Amygdala (tissue), 56 donors: ENCODE data around the gene TRPC1.
A peak's percentile ranks its signal among the peaks of the same experiment; 100 is the strongest.

Source experiments
- DNase-seq, 56 donors: peaks; one replicate each; lab custom pipeline; 2025; lab: John Stamatoyannopoulos, UW

The TRPC1 gene

GRCh38 chr3:142828703-142829305 lies 105.0 kb downstream of the TRPC1 start:
- DNase-seq: peak in 50 of 56 donors; percentile 3 to 85 (median 34)

- no peak for DNase-seq
Observed at GRCh38 chr3:142837526-142837925, 113.7 kb downstream of the TRPC1 start.

GRCh38 chr3:142839831-142840230 lies 116.0 kb downstream of the TRPC1 start:
- no peak for DNase-seq

- no peak for DNase-seq
Observed at GRCh38 chr3:142844339-142844977, 120.6 kb downstream of the TRPC1 start.

- peak in 1 of 56 donors; percentile 4 for DNase-seq
Observed at GRCh38 chr3:142846779-142847577, 123.1 kb downstream of the TRPC1 start.

GRCh38 chr3:142849148-142849547 lies 125.3 kb downstream of the TRPC1 start:
- DNase-seq: no peak

- DNase-seq: no peak
Observed at GRCh38 chr3:142850395-142851023, 126.7 kb downstream of the TRPC1 start.

GRCh38 chr3:142852009-142852408 lies 128.2 kb downstream of the TRPC1 start:
- no peak for DNase-seq

- DNase-seq: no peak
Observed at GRCh38 chr3:142853270-142854168, 129.7 kb downstream of the TRPC1 start.

GRCh38 chr3:142857056-142857455 lies 133.2 kb downstream of the TRPC1 start:
- peak in 5 of 56 donors; percentile 3 to 11 (median 8) for DNase-seq
